DMS153 treated with DMSO at 0.1 percent for 48 hours (cell line): ENCODE results near the gene EEF2K.

Experiments used
- DNase-seq: peaks from one replicate; lab custom pipeline; 2025; ENCODE audit not compliant: unreplicated experiment; lab: John Stamatoyannopoulos, UW

Gene EEF2K

DNA sequence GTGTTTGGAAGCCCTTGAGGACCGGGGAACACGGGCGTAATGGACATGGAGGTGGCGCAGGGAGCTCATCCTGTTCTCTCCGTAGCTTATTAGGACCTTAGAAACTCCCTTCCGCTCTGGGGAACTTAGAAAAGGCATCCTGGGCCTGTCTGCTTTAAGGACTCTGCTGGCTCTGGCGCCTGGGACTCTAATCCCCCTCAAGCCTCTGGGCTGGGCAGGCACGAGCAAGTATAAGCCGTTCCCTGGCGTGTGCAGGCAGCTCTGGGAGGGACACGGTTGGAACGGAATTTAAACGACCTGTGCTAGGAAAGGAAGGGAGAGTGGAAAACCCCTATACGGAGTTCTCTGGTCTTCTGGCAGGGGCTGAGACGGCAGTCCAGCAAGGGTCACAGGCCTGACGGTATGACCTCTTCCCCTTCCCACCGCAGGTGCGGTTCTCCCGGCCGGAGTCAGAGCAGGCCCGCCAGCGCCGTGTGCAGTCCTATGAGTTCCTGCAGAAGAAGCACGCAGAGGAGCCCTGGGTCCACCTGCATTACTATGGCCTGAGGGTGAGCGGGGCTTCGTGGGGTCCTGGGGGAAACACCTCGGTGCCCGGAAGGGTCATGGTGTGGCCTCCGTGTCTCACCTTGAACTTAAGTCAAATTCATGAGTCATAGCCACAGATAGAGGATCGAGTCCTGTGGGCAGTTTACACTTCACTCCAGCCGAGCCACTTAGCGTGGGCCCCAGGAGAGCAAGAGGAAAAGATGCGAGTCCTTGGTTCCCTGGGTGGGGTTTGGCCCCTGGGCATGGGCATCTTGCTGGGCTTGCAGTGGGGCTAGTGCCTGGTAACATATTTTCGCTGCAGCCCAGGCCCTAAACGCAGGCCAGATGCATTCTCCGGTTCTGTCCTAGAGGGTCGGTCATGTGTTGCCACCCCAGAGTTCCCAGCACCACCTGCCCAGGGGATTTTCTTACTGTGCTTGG is 108.9 kb downstream of the EEF2K start:
- no peak for DNase-seq

DNA sequence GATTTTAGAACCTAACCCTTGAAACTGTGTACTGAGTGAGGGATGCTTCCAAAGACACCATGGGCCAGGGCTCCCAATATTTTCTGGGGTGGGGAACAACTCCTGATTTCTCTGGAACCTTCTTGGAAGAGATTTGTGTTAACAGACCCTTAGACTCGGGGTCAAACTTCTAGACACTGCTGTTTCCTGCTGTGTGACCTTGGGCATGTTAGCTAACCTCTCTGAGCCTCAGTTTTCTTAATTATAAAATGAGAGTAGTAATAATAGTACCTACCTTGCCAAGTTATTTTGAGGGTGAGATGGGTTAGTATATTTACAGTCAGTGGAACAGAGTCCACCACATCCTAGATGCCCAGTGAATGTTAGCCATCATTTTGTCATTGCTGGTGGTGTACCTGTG is 109.9 kb downstream of the EEF2K start:
- DNase-seq = no peak

DNA sequence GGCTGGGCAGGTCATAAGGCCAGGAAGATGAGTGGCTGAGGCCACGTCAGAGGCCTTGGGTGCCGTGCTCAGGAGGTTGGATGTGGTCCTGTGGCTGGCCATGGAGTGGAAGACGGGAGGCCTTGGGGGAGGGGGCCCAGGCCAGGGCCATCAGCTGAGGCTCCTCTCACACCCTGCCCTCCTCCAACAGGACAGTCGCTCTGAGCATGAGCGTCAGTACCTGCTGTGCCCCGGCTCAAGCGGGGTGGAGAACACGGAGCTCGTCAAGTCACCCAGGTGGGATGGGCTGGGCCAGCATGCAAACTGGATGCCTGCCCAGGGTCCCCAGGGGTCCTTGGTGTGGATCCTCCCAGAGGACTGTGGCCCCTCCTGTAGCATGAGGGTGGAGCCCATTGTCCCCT is 110.3 kb downstream of the EEF2K start:
- no peak for DNase-seq

DNA sequence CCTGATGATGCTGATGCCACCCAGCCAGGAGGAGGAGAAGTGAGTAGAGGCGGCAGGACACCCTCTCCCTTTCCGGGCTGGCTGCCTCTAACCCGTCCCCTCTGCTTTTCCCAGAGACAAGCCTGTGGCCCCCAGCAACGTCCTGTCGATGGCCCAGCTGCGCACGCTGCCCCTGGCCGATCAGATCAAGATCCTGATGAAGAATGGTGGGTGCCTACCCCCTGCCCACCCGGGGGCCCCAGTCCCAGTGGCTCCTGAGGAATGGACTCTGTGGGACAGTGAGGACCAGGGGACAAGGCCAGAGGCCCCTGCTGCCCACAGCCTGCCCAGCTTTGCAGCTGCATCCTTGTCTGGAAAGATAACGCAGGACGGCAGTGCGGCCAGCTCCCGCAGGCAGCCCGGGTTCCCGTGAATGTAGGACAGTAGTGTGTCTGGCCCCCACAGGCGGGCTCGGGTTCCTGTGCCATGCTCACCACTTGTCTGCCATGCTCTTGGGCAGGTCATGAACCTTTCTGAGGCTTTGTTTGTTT is 111.0 kb downstream of the EEF2K start:
- no peak for DNase-seq

DNA sequence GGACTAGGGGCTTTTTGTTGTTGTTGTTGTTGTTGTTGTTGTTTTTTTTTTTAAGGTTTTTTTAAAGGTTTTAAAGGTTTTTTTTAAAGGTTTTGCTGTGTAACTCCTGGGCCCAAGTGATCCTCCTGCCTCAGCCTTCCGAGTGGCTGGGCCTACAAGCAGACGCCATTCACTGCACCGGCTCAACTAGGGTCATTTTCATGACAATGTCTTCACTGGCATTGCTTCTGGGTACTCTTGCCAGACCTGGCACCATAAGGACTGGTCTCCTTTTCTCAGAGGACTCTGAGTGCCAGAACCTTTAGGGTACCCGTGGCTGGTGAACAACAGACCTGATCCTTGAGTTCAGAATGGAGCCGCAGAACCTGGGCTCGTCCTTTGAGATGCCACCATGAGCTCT is 111.5 kb downstream of the EEF2K start:
- DNase-seq = no peak

DNA sequence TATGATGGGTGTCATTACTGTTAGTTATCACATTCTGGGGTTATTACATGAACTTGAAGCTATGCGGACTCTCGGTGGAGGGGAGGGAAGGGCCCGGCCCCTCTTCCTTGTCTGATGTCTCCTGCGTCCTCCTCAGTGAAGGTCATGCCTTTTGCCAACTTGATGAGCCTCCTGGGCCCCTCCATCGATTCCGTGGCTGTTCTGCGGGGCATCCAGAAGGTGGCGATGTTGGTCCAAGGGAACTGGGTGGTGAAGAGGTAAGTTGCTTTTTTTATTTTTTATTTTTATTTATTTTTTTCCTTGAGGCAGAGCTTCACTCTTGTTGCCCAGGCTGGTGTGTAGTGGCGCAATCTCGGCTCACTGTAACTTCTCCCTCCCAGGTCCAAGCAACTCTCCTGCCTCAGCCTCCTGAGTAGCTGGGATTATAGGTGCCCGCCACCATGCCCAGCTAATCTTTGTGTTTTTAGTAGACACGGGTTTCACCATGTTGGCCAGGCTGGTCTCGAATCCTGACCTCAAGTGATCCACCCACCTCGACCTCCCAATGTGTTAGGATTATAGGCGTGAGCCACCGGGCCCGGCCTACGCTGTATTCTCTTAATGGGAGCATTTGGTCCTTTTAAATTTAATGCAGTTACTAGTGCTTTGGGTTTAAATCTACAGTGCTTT is 112.7 kb downstream of the EEF2K start:
- DNase-seq = no peak

DNA sequence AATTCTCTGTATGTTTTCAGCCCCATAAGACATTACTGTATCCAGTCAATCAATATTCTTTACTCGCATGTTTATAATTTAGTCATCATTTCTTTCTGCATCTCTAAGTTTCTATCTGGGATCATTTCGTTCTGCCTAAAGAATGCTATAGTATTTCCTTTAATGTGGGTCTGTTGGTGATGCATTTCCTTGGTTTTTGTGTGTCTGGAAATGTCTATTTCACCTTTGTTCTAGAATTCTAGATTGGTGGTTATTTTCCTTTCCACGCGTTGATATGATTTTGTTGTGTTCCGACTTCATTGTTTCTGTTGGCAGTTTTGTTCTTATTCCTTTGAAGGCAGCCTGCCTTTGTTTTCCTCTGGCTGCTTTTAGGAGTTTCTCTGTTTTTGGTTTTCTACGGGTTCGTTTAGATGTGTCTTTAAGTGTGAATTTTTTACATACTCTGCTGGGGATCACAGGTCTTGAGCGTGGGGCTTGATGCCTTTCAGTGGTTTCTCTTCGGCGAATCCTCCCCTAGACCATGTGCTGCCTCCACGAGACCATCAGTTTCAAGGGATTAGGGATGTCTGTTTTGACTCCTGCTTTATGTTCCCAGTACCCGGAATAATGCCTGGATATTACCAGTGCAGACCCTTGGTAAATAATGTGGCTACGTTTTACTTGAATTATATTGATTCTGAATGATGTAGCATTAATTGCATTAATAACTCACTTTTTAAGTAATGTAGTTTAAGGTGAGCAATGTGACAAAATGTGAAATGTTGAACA is 114.7 kb downstream of the EEF2K start:
- DNase-seq = no peak

DNA sequence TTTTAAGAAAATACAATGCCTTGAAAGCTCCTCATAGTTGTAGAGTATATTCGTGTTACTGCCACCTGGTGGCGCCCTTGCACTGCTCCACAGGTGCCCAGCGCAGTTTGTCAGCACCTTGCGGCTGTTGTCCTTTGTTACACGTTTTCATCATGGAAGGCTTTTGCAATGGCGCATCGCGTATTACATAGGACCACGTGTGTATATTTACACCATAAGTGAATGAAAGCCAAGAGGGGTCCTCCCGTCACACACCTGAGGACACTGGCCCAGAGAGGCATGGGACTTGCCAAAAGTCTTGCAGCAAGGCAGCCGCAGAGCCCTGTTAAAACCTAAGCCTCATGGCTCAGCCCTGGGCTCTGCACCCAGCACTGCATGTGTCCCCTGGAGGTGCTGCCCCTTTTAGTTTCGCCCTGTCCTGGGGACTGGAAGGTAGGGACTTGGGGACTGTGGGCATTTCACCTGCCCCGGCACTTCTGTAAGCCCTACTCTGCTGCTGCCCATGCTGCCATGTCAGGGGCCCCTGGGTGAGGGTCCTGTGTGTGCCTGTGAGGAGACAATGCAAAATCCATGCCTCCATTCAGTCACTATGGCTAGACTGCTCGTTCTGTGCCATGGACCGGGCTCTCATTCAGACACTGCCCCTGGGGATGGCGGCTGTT is 115.4 kb downstream of the EEF2K start:
- DNase-seq = peak; percentile 80

DNA sequence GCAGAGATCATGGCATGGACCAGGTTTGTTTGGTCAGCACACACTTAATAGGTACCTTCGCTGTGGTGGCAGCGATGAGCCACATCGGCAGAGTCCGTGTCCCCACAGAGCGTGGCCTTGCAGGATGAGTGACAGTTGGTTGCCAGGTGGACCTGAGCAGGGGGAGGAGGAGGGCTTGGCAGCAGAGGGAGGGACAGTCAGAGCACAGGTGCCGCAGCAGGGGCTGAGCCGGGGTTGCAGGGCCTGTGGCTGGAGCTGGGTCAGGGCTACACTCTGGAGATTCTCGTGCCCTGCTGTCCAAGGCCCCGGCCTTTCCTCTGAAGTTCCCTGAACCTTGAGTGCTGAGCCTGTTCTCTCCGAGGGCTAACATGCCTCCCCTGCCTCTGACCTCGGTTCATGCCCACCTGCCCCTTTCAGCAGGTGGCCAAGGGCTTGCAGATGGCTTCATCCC is 116.0 kb downstream of the EEF2K start:
- no peak for DNase-seq

DNA sequence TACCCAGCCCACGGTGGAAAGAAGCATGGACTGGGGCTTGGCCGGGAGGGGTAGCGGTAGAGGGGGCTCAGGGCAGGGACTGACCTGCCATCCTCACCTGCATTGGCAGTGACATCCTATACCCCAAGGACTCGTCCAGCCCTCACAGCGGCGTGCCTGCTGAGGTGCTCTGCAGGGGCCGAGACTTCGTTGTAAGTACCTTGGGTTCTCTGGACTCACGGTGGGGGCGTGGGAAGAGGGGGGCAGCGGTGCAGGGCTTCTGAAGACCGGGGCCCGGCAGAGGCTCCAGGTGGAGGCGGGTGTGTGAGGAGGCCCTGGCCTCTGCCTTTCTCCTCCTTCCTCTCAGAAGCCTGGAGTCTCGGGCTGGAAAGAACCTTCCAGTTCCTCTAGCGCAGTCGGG is 116.7 kb downstream of the EEF2K start:
- DNase-seq = no peak

DNA sequence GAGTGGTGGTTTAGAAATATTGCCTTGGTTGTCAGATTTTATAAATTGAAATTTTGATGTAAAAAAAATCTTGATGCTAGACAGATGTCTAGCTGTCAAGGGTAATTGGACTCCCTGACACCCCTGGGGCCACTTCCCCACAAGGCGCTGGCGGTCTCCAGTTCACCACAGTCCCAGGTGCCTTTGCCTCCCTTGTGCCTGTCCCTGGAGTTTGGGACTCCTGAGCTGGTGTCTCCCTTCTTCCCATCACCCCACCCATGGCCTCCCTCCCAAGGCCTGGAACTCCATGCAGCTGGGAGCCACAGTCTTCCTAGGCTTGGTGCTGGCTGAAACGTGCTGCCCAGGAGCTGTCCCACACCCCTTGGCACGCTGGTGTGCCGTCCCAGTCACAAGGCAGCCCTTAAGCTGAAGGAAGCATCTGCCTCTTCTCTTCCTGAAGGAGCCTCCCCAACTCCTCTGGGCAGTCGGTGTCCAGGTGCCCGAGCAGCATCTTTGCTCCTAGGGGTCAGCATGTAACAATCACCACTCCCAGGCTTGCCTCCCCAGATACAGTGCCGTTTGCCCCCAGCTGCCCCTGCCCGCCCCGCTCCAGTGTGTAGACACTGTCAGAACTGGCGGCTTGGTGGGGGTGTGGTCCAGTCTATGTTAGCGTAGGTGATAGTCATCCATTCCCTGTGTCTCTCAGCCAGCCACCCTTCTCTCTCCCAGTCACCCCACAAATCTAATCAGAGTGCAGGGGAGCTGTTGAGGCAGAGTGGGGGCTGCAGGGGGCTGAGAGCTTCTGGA is 117.3 kb downstream of the EEF2K start:
- no peak for DNase-seq

DNA sequence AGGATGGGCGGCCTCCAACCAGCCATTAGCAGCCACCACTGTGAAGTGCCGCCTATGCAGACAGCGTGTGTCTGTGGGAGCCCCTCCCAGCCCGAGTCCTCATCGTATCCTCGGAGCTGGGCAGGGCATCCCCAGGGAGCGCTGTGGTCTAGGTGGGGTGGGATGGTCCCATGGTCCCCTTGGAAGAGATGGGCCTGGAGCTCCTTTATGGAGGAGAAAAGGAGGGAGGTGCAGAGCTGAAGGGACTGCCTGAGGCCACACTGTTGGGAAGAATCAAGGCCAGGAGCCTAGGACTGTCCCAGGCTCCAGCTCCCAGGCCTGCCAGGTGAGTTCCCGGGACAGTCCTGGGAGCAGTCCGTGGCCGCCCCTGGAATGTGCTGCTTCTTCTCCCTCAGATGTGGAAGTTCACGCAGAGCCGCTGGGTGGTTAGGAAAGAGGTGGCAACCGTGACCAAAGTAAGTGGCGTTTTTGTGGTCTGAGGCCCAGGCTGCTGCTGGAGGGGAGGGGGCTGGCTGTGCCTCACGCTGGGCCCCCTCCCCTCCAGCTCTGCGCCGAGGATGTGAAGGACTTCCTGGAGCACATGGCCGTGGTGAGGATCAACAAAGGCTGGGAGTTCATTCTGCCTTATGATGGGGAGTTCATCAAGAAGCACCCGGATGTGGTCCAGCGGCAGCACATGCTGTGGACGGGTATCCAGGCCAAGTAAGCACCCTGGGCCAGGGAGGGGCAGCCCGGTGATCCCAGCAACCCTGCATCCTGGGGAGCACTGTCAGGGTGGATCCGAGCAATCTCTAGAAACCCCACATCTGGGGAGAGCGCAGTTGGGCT is 118.1 kb downstream of the EEF2K start:
- DNase-seq = no peak

DNA sequence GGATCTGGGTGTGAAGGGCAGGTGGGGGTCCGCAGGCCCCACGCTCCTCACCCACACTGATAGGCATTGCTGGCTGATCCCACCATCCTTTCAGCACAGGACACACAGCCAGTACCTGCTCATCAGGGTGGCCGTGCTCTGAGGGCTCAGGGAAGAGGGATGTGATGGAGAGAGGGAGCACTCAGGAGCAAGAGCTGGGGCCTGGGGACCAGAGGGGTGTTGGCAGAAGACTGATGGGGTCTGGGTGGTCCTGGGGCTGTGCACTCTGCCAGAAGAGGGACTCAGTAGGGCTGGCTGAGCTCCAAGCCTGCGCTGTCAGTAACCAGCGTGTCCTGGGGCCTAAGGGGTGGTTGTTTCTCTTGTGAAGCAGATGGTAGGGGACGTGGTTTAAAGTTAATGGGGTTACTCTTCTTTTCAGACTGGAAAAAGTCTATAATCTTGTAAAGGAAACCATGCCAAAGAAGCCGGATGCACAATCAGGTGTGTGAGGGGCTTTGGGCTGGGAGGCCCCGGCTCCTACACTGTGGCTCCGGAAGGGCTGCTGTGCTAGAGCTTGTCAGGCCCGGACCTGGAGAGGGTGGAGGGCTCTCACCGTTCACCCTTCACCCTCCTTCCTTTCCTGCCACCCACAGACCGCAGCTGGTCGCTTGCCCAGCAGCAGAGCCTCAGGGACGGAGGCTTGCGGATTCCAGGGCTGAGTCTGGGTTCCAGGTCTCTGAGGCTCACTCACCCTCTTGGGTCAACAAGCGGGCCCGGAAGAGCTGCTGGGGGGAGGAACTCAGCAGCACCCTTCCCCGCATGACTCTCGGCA is 118.9 kb downstream of the EEF2K start:
- no peak for DNase-seq

DNA sequence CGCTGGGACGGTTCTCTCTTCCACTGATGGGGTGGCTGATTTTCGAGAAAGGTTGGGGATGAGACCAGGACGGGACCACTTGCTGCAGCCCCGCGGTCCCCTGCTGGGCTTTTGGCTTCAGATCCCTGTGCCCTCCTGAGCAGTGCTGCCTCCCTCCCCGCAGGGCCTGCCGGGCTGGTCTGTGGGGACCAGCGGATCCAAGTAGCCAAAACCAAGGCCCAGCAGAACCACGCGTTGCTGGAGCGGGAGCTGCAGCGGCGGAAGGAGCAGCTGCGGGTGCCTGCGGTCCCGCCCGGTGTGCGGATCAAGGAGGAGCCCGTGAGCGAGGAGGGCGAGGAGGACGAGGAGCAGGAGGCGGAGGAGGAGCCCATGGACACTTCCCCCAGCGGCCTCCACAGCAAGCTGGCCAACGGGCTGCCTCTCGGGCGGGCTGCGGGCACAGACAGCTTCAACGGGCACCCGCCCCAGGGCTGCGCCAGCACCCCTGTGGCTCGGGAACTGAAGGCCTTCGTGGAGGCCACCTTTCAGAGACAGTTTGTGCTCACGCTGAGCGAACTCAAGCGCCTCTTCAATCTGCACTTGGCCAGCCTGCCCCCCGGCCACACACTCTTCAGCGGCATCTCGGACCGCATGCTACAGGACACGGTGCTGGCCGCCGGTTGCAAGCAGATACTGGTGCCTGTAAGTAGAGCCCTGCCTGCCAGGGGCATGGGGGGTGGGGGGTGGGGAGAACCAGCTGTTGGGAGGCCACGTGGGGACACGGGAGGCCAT is 119.7 kb downstream of the EEF2K start:
- no peak for DNase-seq

DNA sequence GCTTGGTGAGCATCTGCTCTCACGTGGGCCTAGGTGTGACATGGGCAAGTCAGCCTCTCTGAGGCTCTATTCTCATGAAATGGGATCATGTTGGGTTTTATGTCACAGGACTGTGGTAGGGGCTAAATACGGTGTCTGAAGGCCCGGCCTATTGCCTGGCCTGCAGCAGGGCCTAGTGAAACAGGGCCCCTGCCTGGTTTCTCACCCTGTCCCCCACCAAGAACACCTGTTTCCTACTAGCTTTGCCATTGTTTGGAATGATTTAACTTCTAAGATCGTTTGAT is 120.2 kb downstream of the EEF2K start:
- no peak for DNase-seq

DNA sequence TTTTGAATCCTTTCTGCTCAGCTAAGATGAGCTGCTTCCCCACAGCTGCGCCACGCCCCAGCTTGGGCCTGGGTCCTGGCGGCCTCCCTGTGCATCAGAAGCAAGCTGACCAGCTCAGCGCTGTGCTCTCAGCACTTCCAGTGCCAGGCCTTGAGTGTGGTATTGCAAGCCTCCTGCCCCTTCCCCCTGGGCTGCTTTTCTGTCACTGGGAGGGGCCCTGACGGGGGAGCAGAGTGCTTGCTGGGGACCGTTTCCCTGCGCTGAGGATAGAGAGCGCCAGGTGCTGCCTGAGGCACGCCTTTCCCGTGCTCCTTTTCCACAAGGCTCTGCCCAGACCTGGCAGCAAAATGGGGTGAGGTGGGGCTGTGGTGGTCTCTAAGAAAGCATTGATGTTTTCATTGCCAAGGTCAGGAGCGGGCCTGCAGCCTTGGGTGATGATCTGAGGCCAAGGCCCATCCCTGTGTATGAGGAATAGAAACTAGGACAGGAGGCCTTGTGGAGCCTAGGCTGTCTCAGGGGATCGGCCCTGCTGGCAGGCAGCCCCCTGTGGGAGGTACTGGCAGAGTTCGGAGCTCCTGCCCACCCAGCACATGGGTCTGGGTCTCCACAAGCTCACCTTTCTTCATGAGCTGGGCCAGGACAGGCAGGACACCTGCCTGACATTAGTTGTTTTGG is 120.8 kb downstream of the EEF2K start:
- no peak for DNase-seq

DNA sequence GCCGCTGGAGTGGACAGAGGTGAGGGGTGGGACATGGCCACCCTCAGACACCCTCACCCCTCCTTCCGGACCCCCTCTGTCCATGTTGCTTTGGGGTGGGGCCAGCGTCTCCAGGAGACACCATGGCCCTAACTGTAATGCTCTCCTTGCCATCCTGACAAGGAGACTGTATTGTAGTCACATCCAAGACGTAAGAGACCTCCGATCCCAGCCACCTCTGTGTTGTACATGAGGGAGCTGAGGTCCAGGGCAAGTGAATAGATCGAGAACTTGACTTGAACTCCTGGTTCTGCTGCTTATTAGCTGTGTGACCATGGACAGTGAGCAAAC is 121.3 kb downstream of the EEF2K start:
- DNase-seq = no peak
